MM.1S (cell line): ENCODE measurements around the gene SLC6A19.

ENCODE experiments used
- DNase-seq: peaks from one replicate; pipeline ENCODE4 v3.0.0-alpha.2; 2015
- H2AFZ ChIP-seq: fragments of 300-600 bp; sonication (generic); 2 replicates; pipeline ENCODE4 v1.6.0; 2016; ENCODE audit warnings: antibody characterized with exemption, low read length
- H3F3A ChIP-seq: fragments of 300-600 bp; sonication (generic); 2 replicates; pipeline ENCODE4 v1.6.1; 2016; ENCODE audit warnings: mild to moderate bottlenecking, antibody characterized with exemption, low read length, moderate library complexity, mixed read lengths; ENCODE audit not compliant: insufficient read depth
- H3K27ac ChIP-seq: fragments of 300-600 bp; sonication (generic); 2 replicates; pipeline ENCODE4 v1.5.1; 2016; ENCODE audit warnings: mild to moderate bottlenecking, low read length
- H3K27me3 ChIP-seq: fragments of 300-600 bp; sonication (generic); replicated peaks from 2 replicates; pipeline ENCODE4 v1.6.0; 2016; ENCODE audit warnings: low read length; ENCODE audit not compliant: insufficient read depth
- H3K36me3 ChIP-seq: fragments of 300-600 bp; sonication (generic); replicated peaks from 2 replicates; pipeline ENCODE4 v1.6.1; 2016; ENCODE audit warnings: mild to moderate bottlenecking, low read length, mixed read lengths; ENCODE audit not compliant: insufficient read depth
- H3K4me1 ChIP-seq: fragments of 300-600 bp; sonication (generic); 2 replicates; pipeline ENCODE4 v1.6.1; 2016; ENCODE audit warnings: low read length, mixed read lengths
- H3K4me2 ChIP-seq: fragments of 300-600 bp; sonication (generic); 2 replicates; pipeline ENCODE4 v1.6.0; 2016; ENCODE audit warnings: low read depth, low read length
- H3K4me3 ChIP-seq: fragments of 300-600 bp; sonication (generic); 2 replicates; pipeline ENCODE4 v1.5.1; 2016; ENCODE audit warnings: low read length, mixed read lengths
- H3K79me2 ChIP-seq: fragments of 300-600 bp; sonication (generic); 2 replicates; pipeline ENCODE4 v1.6.1; 2016; ENCODE audit warnings: mixed run types, low read length, mixed read lengths
- H3K9ac ChIP-seq: fragments of 300-600 bp; sonication (generic); 2 replicates; pipeline ENCODE4 v1.6.1; 2016; ENCODE audit warnings: low read length, mixed read lengths
- H3K9me2 ChIP-seq: fragments of 300-600 bp; sonication (generic); replicated peaks from 2 replicates; pipeline ENCODE4 v1.6.1; 2016; ENCODE audit warnings: mild to moderate bottlenecking, low read length, mixed read lengths; ENCODE audit not compliant: insufficient read depth
- H3K9me3 ChIP-seq: fragments of 300-600 bp; sonication (generic); replicated peaks from 2 replicates; pipeline ENCODE4 v1.6.1; 2016; ENCODE audit warnings: mild to moderate bottlenecking, low read length, mixed read lengths; ENCODE audit not compliant: insufficient read depth
- H4K20me1 ChIP-seq: fragments of 300-600 bp; sonication (generic); 2 replicates; pipeline ENCODE4 v1.6.1; 2016; ENCODE audit warnings: mild to moderate bottlenecking, low read length, moderate library complexity, mixed read lengths; ENCODE audit not compliant: insufficient read depth
- EZH2 ChIP-seq: fragments of 300-600 bp; sonication (generic); optimal IDR thresholded peaks from 2 replicates; pipeline ENCODE3; 2017; ENCODE audit warnings: low read depth, mild to moderate bottlenecking, antibody characterized with exemption, low read length, mixed read lengths
- EZH2phosphoT487 ChIP-seq: fragments of 300-600 bp; sonication (generic); IDR thresholded peaks from 2 replicates; pipeline ENCODE4 v1.6.1; 2018; ENCODE audit warnings: antibody characterized with exemption, low read length
- TF ChIP-seq, protein P1 (sequence below): fragments of 300-600 bp; sonication (generic); IDR thresholded peaks from 2 replicates; pipeline ENCODE4 v1.5.1; 2016; ENCODE audit warnings: antibody characterized with exemption, low read length, mixed read lengths

The SLC6A19 gene

DNA sequence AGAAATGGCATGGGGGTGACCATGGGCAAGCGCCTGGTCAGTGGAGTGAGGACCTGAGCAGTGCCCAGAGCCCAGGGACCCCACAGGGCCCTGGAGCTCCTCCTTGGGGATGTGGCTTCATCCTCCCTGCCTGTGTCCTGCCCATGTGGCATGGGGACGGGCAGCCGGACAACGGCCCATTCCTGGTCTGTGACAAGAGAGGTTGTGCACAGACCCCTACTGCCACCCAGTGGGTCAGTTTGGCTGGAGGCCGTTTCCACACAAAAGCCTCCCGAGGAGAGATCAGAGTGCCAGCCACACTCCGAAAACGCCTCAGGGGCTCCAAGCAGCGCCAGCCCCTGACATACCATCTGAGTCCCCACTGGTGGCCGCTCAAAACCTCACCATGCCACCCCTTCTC lies 43.6 kb downstream of the SLC6A19 start:
- Histone ChIP-seq H2AFZ (no peak overlapping the region), H3K4me2 (no peak overlapping the region), H3K27me3 (peaks cover 23% of the 10 kb centered on the region; the same call in 1 of the 2 replicates), H3K9me2 (no peaks in the 10 kb centered on the region), H3K4me3 (no peak overlapping the region), H3K9ac (no peak overlapping the region), H4K20me1 (no peaks in the 10 kb centered on the region), H3K9me3 (no peaks in the 10 kb centered on the region), H3K36me3 (no peaks in the 10 kb centered on the region), H3K27ac (no peak overlapping the region), H3K4me1 (no peaks in the 10 kb centered on the region), H3F3A (no peaks in the 10 kb centered on the region), H3K79me2 (no peaks in the 10 kb centered on the region)
- TF ChIP-seq EZH2 (no peak), EZH2phosphoT487 (no peak)
- TF ChIP-seq, protein P1, sequence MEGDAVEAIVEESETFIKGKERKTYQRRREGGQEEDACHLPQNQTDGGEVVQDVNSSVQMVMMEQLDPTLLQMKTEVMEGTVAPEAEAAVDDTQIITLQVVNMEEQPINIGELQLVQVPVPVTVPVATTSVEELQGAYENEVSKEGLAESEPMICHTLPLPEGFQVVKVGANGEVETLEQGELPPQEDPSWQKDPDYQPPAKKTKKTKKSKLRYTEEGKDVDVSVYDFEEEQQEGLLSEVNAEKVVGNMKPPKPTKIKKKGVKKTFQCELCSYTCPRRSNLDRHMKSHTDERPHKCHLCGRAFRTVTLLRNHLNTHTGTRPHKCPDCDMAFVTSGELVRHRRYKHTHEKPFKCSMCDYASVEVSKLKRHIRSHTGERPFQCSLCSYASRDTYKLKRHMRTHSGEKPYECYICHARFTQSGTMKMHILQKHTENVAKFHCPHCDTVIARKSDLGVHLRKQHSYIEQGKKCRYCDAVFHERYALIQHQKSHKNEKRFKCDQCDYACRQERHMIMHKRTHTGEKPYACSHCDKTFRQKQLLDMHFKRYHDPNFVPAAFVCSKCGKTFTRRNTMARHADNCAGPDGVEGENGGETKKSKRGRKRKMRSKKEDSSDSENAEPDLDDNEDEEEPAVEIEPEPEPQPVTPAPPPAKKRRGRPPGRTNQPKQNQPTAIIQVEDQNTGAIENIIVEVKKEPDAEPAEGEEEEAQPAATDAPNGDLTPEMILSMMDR = no peak
- no peak for DNase-seq

DNA sequence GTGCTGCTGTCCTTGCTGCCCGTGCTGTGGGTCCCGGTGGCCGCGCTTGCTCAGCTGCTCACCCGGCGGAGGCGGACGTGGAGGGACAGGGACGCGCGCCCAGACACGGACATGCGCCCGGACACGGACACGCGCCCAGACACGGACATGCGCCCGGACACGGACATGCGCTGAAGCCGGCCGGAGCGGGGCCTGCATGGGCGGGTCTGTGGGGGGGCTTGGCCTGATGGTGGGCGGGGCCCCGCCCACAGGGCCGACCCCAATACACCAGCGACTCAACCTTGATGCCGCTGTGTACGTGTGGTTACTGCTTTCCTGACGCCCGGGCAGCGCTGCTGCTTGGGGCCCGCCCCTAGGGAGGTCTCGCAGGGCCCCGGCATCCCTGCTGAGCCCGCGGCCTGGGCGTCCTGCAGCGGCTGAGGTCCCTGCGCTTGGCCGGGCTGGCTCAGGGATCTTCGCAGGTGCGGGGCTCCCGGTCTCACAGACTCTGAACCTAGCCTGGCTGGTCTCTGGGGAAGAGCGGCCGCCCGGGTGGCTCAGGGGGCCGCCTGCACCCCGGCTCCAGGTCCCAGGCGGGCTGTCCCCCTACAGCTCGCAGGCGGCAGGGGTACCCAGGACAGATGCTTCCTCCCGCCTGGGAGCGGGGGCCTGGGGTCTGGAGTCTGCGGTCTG lies 44.6 kb downstream of the SLC6A19 start:
- no peak for DNase-seq
- Histone ChIP-seq H3K4me3 (no peak overlapping the region), H3K27me3 (peaks cover 23% of the 10 kb centered on the region; the same call in 1 of the 2 replicates)

DNA sequence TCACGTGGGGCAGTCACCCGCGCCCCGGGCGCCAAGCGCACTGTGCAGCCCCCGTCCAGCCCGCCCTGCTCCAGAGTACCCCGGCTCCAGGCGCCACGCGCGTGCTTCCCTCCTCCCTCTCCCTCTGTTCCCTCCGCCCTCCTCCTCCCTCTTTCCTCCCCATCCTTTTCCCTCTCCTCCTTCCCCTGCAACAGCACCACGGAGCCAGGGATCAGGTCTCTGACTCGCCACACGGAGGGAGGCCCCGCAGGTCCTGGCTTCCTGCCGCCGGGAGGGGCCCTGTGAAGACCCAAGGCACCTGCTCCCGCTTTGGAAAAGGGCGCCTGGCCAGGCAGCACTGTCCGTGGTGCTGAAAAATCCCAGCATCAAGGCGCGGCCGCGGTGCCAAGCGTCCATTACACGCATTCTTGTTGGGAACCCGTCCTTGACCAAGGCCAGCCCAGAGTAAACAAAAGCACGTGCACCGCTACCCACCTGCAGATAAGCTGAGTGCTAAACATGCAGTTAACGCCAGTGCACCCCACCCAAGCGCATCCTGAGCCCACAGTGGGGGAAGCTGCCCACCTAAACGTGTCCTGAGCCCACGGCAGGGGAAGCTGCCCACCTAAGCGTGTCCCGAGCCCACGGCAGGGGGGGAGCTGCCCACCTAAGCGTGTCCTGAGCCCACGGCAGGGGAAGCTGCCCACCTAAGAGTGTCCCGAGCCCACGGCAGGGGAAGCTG lies 45.5 kb downstream of the SLC6A19 start:
- H4K20me1 ChIP-seq = no peaks in the 10 kb centered on the region
- H3K27me3 ChIP-seq = peaks cover 23% of the 10 kb centered on the region; the same call in 1 of the 2 replicates
- H3K36me3 ChIP-seq = no peaks in the 10 kb centered on the region
- H3K4me3 ChIP-seq = no peak overlapping the region
- H3K9me2 ChIP-seq = no peaks in the 10 kb centered on the region
- H3K4me2 ChIP-seq = no peak overlapping the region
- no peak overlapping the region for H3K9ac ChIP-seq
- no peaks in the 10 kb centered on the region for H3K79me2 ChIP-seq
- H2AFZ ChIP-seq = no peak overlapping the region
- no peak overlapping the region for H3K27ac ChIP-seq
- TF ChIP-seq EZH2 = no peak
- TF ChIP-seq, protein P1 = no peak
- TF ChIP-seq EZH2phosphoT487 = no peak
- no peaks in the 10 kb centered on the region for H3F3A ChIP-seq
- no peaks in the 10 kb centered on the region for H3K9me3 ChIP-seq
- DNase-seq = no peak
- no peaks in the 10 kb centered on the region for H3K4me1 ChIP-seq

More for the DNA sequence above, 44.6 kb downstream of the SLC6A19 start:
- Histone ChIP-seq H3K9ac (no peak overlapping the region), H3K36me3 (no peaks in the 10 kb centered on the region), H3F3A (no peaks in the 10 kb centered on the region), H3K9me2 (no peaks in the 10 kb centered on the region), H3K4me2 (no peak overlapping the region), H3K79me2 (no peaks in the 10 kb centered on the region), H3K9me3 (no peaks in the 10 kb centered on the region), H2AFZ (no peak overlapping the region), H4K20me1 (no peaks in the 10 kb centered on the region), H3K27ac (no peak overlapping the region), H3K4me1 (no peaks in the 10 kb centered on the region)
- TF ChIP-seq EZH2phosphoT487 = no peak
- TF ChIP-seq EZH2 = no peak
- TF ChIP-seq, protein P1 = no peak
